Measurements from ENCODE around the gene CRIP2. TPM values are rescaled to one million over a fixed set of nuclear protein-coding genes. Genes with fewer than 3 reads are reported as not detected.

CRIP2 gene
- total and polyA plus RNA-seq, 7 donors: 23.1 to 71.8 (median 32.2) TPM

DNA sequence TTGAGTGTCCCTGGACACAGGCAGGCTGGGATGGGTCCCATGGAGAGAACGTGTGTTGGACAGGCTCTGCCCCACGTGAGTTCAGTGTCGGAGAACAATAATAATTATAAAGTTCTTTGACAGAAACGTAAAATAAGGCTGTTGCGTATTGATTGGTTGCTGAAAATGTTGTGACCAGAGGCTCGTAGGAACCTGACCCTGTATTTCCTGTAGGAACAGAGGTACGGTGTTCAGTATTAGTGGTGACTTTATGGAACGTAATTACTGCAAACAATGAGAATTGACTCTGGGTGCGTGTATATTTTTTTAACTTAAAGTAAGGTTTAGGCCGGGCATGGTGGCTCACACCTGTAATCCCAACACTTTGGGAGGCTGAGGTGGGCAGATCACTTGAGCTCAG is 47.2 kb upstream of the CRIP2 start:
- no peak for DNase-seq
- ATAC-seq: no peak
- Histone ChIP-seq H3K27me3 (ENCODE audit: insufficient read depth in 3 of 3, low read length in 2 of 3) (no peaks in the 10 kb centered on the region), H3K27ac (no peak overlapping the region), H3K4me3 (no peak overlapping the region), H3K4me1 (no peaks in the 10 kb centered on the region), H3K36me3 (ENCODE audit: insufficient read depth in 1 of 2, low read depth in 1 of 2) (peaks cover 0 to 7% of the 10 kb centered on the region in 2 donors), H3K9me3 (no peaks in the 10 kb centered on the region)
- 97 to 98% (median 97%) methylated on average over 10 of the region's 10 CpGs for WGBS, 3 donors
- intact Hi-C loops (cut with DNase I): no loop called here
- TF ChIP-seq CTCF (IDR thresholded peaks at IDR 0.05): no peak

GRCh38 chr14:105427936-105428485 is 46.6 kb upstream of the CRIP2 start:
- H3K4me3 ChIP-seq: no peak overlapping the region
- 94 to 98% (median 95%) methylated on average over 8 to 9 of the region's 9 CpGs for WGBS, 3 donors
- TF ChIP-seq CTCF (IDR thresholded peaks at IDR 0.05): no peak

DNA sequence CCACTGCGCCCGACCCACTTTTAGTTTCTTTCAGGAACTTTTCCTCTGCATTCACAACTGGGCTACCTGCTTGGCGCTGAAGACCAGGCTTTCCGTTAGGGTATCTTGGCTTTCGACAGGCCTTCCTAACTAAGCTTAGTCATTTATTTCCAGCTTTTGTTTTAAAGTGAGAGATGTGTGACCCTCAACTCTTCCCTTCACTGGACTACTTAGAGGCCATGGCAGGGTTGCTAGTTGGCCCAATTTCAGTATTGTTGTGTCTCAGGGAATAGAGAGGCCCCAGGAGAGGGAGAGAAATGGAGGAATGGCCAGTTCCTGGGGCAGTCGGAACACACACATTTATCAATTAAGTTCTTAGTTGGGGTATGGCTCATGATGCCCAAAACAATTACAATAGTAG is 44.6 kb upstream of the CRIP2 start:
- H3K9me3 ChIP-seq: no peaks in the 10 kb centered on the region
- H3K4me3 ChIP-seq: no peak overlapping the region
- peak overlapping the region; percentile 30 for H3K27ac ChIP-seq
- intact Hi-C loops (cut with DNase I): no loop called here
- no peaks in the 10 kb centered on the region for H3K27me3 ChIP-seq (ENCODE audit: insufficient read depth in 3 of 3, low read length in 2 of 3)
- no peaks in the 10 kb centered on the region for H3K4me1 ChIP-seq
- no peak for TF ChIP-seq CTCF (IDR thresholded peaks at IDR 0.05)
- ATAC-seq (no peak), DNase-seq (no peak)
- peaks cover 0 to 7% of the 10 kb centered on the region in 2 donors for H3K36me3 ChIP-seq (ENCODE audit: insufficient read depth in 1 of 2, low read depth in 1 of 2)
- 76 to 82% (median 81%) methylated on average over 6 of the region's 6 CpGs for WGBS, 3 donors

More at GRCh38 chr14:105427936-105428485, 46.6 kb upstream of the CRIP2 start:
- no peak for ATAC-seq
- H3K27me3 ChIP-seq (ENCODE audit: insufficient read depth in 3 of 3, low read length in 2 of 3): no peaks in the 10 kb centered on the region
- H3K4me1 ChIP-seq: no peaks in the 10 kb centered on the region
- no peak overlapping the region for H3K27ac ChIP-seq
- no peaks in the 10 kb centered on the region for H3K9me3 ChIP-seq
- intact Hi-C loops (cut with DNase I): no loop called here
- DNase-seq: no peak
- H3K36me3 ChIP-seq (ENCODE audit: insufficient read depth in 1 of 2, low read depth in 1 of 2): peaks cover 0 to 7% of the 10 kb centered on the region in 2 donors

- H3K9me3 ChIP-seq: no peaks in the 10 kb centered on the region
- peak in 1 of 4 donors; percentile 46 for ATAC-seq
- no peaks in the 10 kb centered on the region for H3K27me3 ChIP-seq (ENCODE audit: insufficient read depth in 3 of 3, low read length in 2 of 3)
- H3K4me3 ChIP-seq: no peak overlapping the region
- TF ChIP-seq CTCF (IDR thresholded peaks at IDR 0.05): no peak
- intact Hi-C loops (cut with DNase I): no loop called here
- H3K36me3 ChIP-seq (ENCODE audit: insufficient read depth in 1 of 2, low read depth in 1 of 2): peaks cover 0 to 7% of the 10 kb centered on the region in 2 donors
- peak in 1 of 2 donors; percentile 55 for DNase-seq
- peak overlapping the region; percentile 30 for H3K27ac ChIP-seq
- WGBS, 3 donors: 43 to 57% (median 49%) methylated on average over 9 of the region's 9 CpGs
- H3K4me1 ChIP-seq: no peaks in the 10 kb centered on the region
Observed at GRCh38 chr14:105430565-105430964, 44.1 kb upstream of the CRIP2 start.

GRCh38 chr14:105431256-105431655 is 43.4 kb upstream of the CRIP2 start:
- H3K36me3 ChIP-seq (ENCODE audit: insufficient read depth in 1 of 2, low read depth in 1 of 2): peaks cover 0 to 7% of the 10 kb centered on the region in 2 donors
- intact Hi-C loops (cut with DNase I): no loop called here
- no peaks in the 10 kb centered on the region for H3K4me1 ChIP-seq
- ATAC-seq: no peak
- no peak for TF ChIP-seq CTCF (IDR thresholded peaks at IDR 0.05)
- H3K9me3 ChIP-seq: no peaks in the 10 kb centered on the region
- peak overlapping the region; percentile 30 for H3K27ac ChIP-seq
- no peak for DNase-seq
- WGBS, 3 donors: 96 to 98% (median 96%) methylated on average over 1 of the region's 1 CpG
- no peak overlapping the region for H3K4me3 ChIP-seq
- no peaks in the 10 kb centered on the region for H3K27me3 ChIP-seq (ENCODE audit: insufficient read depth in 3 of 3, low read length in 2 of 3)
